Gastroesophageal sphincter (tissue), 3 donors: Measurements from ENCODE around the gene ATG13.

Experiments
- CTCF ChIP-seq, 4 experiments: fragments of 200-600 bp in 2 of 4; fragments of 450-650 bp in 2 of 4; sonication (generic) in 1 of 4; IDR thresholded peaks; one replicate each; pipeline ENCODE4 v1.5.1; 2017 to 2019; ENCODE audit warnings: antibody characterized with exemption in 4 of 4, mild to moderate bottlenecking in 2 of 4, moderate library complexity in 2 of 4
- POLR2A ChIP-seq, 2 donors: fragments of 450-650 bp; IDR thresholded peaks; one replicate each; pipeline ENCODE4 v1.6.1; 2017; ENCODE audit warnings: antibody characterized with exemption in 2 of 2, mild to moderate bottlenecking in 2 of 2, moderate library complexity in 1 of 2

GRCh38 chr11:46599340-46600193 is 17.8 kb upstream of the ATG13 start:
- TF ChIP-seq POLR2A (IDR thresholded peaks at IDR 0.05) (no peak), CTCF (IDR thresholded peaks at IDR 0.05) (no peak)
